ENCODE data around the gene ST6GALNAC1. TPM values are rescaled to one million over a fixed set of nuclear protein-coding genes. Genes with fewer than 3 reads are reported as not detected.

ST6GALNAC1 gene
- total and polyA plus RNA-seq, 2 of the 8 experiments (the other 6 are each of a cell fraction or from before 2014, with no cell fraction given): not detected

- TF ChIP-seq, protein P1, sequence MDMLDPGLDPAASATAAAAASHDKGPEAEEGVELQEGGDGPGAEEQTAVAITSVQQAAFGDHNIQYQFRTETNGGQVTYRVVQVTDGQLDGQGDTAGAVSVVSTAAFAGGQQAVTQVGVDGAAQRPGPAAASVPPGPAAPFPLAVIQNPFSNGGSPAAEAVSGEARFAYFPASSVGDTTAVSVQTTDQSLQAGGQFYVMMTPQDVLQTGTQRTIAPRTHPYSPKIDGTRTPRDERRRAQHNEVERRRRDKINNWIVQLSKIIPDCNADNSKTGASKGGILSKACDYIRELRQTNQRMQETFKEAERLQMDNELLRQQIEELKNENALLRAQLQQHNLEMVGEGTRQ (IDR thresholded peaks at IDR 0.05; ENCODE audit: low read length): no peak
- TF ChIP-seq BCL11A (IDR thresholded peaks at IDR 0.05; ENCODE audit: low read depth in 2 of 2, low read length in 2 of 2): no peak
Measured at GRCh38 chr17:76586741-76587487, 56.6 kb downstream of the ST6GALNAC1 start (continued).
